NCI-H1105 treated with DMSO at 0.1 percent for 48 hours (cell line): ENCODE data around the gene DGKB.
"Not testable (repeated sequence)": the region's sequence is repeated elsewhere in the genome, so short reads cannot be mapped to it uniquely, and the experiment has no call there.

ENCODE experiments used
- DNase-seq: peaks from one replicate; lab custom pipeline; 2025; lab: John Stamatoyannopoulos, UW

The DGKB gene

GRCh38 chr7:14292737-14293136, 609.8 kb downstream of the DGKB start:
- no peak for DNase-seq

DNA sequence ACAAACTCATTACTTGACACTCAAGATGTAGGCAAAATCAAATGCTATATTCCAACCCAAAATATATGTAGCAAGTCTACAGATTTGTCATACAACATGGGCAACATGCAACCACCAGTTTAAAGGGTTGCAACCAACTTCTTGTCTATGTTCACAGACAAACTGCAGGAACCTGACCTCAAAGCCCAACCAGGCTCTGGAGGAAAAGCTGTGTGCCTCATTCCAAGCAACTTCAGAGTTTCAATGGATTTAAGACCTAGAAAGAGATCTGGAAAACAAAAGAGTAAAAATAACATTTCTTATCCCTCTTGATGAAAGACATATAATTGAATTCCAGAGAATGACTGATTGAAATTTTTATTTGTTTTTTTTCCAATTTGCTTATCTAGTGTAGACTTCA, 612.6 kb downstream of the DGKB start:
- DNase-seq = no peak

GRCh38 chr7:14288701-14289100, 613.9 kb downstream of the DGKB start:
- DNase-seq = no peak

- DNase-seq = no peak
Measured at GRCh38 chr7:14287398-14287797, 615.2 kb downstream of the DGKB start.

DNA sequence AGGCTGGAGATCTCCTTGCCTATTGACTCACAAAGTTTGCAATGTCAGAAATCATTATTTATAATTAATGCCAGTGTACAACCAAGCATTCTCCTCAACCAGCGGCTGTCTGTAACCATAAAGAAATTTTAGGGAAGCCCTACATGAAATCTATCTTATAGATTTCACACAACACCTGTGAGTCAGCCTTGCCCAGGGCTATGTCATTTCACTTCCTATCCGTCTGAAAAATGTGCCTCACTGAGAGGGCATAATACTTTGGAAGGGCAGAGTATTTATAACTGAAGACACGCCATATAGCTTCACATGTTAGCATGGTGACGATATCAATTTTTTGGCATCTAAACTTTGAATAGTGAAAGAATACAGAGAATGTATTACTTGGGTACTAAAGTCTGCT, 616.5 kb downstream of the DGKB start:
- no peak for DNase-seq

DNA sequence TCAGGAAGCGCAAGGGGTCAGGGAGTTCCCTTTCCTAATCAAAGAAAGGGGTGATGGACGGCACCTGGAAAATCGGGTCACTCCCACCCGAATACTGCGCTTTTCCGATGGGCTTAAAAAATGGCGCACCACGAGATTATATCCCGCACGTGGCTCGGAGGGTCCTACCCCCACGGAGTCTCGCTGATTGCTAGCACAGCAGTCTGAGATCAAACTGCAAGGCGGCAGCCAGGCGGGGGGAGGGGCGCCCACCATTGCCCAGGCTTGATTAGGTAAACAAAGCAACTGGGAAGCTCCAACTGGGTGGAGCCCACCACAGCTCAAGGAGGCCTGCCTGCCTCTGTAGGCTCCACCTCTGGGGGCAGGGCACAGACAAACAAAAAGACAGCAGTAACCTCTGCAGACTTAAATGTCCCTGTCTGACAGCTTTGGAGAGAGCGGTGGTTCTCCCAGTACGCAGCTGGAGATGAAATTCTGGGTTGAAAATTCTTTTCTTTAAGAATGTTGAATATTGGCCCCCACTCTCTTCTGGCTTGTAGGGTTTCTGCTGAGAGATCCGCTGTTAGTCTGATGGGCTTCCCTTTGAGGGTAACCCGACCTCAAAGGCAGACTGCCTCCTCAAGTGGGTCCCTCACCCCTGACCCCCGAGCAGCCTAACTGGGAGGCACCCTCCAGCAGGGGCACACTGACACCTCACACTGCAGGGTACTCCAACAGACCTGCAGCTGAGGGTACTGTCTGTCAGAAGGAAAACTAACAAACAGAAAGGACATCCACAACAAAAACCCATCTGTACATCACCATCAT, 623.3 kb downstream of the DGKB start:
- DNase-seq = not testable (repeated sequence)

- DNase-seq = no peak
Measured at GRCh38 chr7:14275356-14275755, 627.2 kb downstream of the DGKB start.

DNA sequence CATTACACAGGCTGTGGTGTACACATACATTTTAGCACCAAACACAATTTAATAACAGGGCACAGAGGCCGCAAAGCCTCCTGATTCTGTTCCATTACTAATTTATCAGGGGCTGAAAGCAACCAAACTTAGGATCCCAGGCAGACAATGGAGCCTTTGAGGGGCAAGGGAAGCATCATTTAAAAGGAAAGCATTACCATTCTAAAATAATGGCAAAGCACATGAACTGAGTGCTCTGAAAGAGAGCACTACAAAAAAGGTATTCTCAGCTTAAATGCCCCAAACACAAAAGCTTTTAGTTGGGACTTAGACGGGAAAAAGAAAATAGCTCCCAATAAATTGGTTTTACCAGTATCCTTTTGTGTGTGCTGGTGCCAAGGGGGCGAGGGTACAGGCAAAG, 631.1 kb downstream of the DGKB start:
- no peak for DNase-seq

GRCh38 chr7:14270099-14270498, 632.5 kb downstream of the DGKB start:
- no peak for DNase-seq

- no peak for DNase-seq
Measured at GRCh38 chr7:14260011-14260410, 642.5 kb downstream of the DGKB start.

- no peak for DNase-seq
Measured at GRCh38 chr7:14258861-14259260, 643.7 kb downstream of the DGKB start.

GRCh38 chr7:14258441-14258840, 644.1 kb downstream of the DGKB start:
- DNase-seq = no peak

GRCh38 chr7:14252458-14252857, 650.1 kb downstream of the DGKB start:
- no peak for DNase-seq

DNA sequence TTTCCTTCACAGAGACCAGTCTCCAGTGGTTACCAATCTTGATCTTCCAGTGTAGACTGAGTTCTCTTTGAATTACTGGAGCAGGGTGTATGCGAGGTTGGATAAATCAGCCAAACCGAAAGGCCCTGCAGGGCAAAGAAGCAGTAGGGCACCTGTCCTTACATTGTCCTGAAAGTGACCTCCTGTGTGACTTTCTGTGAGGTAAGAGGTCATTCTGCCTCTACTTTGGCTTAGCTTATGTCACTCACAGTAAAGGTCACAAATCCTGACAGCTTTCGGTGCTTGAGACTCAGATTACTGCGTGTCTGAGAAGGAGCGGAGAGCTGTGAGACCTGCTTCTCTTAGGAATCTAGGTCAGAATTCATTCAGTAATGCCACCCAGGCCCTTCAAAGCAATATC, 660.4 kb downstream of the DGKB start:
- DNase-seq = no peak

DNA sequence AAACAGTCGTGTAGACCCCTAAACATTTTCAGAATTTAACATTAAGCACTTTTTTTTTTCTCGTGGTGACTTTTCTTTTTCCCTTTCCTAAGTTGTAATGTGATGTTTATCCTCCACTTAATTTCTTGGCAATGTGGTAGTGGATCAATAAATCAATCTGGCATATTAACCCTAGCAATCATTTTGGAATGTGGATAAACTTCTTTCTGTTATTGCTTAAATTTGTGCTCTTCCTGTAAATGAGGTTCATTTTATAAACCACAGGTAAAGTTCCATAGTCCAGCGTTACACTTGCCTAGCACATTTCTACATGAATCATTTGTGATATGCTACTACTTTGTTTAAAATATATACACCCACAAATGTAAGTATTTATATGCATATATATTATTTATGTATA, 665.7 kb downstream of the DGKB start:
- no peak for DNase-seq

GRCh38 chr7:14235056-14235455, 667.5 kb downstream of the DGKB start:
- no peak for DNase-seq

GRCh38 chr7:14233868-14234369, 668.6 kb downstream of the DGKB start:
- DNase-seq = no peak

- DNase-seq = no peak
Measured at GRCh38 chr7:14233076-14233867, 669.3 kb downstream of the DGKB start.

- DNase-seq = no peak
Measured at GRCh38 chr7:14229047-14229446, 673.5 kb downstream of the DGKB start.

GRCh38 chr7:14228341-14228740, 674.2 kb downstream of the DGKB start:
- DNase-seq = no peak

GRCh38 chr7:14226126-14226525, 676.4 kb downstream of the DGKB start:
- no peak for DNase-seq

DNA sequence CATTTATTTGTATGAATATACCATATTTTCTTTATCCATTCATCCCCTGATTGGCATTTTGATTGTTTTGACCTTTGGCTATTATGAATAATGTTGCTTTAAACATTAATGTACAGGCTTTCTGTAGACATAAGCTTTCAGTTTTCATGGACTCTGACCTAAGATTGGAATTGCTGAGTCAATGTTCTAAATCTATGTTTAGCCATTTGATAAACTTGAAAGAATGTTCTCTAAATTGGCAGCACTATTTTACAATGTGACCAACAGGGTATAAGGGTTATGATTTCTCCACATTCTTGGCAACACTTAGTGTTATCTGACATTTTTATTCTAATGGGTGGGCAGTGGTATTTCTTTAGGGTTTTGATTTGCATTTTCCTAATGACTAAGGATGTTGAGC, 683.4 kb downstream of the DGKB start:
- DNase-seq = no peak

DNA sequence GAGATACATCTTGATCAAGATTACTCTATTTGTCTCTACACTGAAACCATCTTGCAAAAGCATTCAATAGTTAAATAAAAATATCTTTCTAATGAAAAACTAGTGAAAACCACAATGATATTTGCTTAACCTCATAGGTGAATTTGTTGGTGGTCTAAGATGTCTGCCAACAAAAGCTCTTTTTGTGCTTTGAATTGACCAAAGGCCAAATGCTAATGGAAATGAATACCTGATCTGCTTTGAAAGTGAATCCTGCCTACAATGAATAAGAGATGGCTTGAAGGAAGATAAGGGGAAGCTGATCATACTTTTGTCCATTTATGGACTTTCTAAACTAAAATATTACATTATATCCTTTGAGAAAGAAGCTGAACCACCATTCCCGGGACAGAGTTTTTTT, 684.2 kb downstream of the DGKB start:
- no peak for DNase-seq
